Peyer's patch (tissue), 4 donors: ENCODE results near the gene SERGEF.

Source experiments
- POLR2A ChIP-seq, 2 donors: fragments of 450-650 bp; IDR thresholded peaks; one replicate each; pipeline ENCODE4 v1.5.1; 2017; ENCODE audit warnings: antibody characterized with exemption in 2 of 2, mild to moderate bottlenecking in 2 of 2, moderate library complexity in 2 of 2
- TF ChIP-seq, protein P1 (sequence below), 6 experiments: fragments of 450-650 bp in 4 of 6; fragments of 200-600 bp in 2 of 6; sonication (generic) in 1 of 6; IDR thresholded peaks; one replicate each; pipeline ENCODE4 v1.5.1; 2017 to 2019; ENCODE audit warnings: antibody characterized with exemption in 6 of 6, mild to moderate bottlenecking in 3 of 6, moderate library complexity in 1 of 6

DNA sequence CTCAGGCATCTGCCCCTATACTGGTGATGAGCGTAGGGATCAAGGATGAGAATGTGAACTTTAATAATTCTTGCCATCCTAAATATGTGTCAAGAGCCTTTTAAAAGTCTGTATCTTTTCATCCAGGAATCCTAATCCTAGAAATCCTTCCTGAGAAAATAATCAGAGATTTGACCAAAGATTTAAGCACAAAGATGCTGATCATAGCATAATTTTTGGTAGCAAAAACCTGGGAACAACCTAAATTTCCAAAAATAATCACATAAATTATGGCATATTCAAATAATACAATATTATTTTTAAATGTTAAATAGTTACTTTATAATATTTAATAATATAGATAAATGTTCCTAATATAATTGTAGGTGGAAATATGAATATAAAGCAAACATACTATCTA is 76.1 kb downstream of the SERGEF start:
- TF ChIP-seq, protein P1, sequence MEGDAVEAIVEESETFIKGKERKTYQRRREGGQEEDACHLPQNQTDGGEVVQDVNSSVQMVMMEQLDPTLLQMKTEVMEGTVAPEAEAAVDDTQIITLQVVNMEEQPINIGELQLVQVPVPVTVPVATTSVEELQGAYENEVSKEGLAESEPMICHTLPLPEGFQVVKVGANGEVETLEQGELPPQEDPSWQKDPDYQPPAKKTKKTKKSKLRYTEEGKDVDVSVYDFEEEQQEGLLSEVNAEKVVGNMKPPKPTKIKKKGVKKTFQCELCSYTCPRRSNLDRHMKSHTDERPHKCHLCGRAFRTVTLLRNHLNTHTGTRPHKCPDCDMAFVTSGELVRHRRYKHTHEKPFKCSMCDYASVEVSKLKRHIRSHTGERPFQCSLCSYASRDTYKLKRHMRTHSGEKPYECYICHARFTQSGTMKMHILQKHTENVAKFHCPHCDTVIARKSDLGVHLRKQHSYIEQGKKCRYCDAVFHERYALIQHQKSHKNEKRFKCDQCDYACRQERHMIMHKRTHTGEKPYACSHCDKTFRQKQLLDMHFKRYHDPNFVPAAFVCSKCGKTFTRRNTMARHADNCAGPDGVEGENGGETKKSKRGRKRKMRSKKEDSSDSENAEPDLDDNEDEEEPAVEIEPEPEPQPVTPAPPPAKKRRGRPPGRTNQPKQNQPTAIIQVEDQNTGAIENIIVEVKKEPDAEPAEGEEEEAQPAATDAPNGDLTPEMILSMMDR (IDR thresholded peaks at IDR 0.05), result no peak
- TF ChIP-seq POLR2A (IDR thresholded peaks at IDR 0.05), result no peak
